Keratinocyte (primary cell): ENCODE measurements around the gene DCDC2B.

Experiments used
- EZH2 ChIP-seq: IDR thresholded peaks from one replicate; pipeline ENCODE4 v1.6.1; 2012; ENCODE audit warnings: inconsistent platforms, mild to moderate bottlenecking, low read length, moderate library complexity
- TF ChIP-seq, protein P1 (sequence below), 3 experiments: IDR thresholded peaks in 1 of 3; conservative IDR thresholded peaks in 1 of 3; optimal IDR thresholded peaks in 1 of 3; 2 replicates in 2 of 3; 3 replicates in 1 of 3; pipeline versions ENCODE3 to v1.5.1; 2011; ENCODE audit warnings: low read length in 3 of 3, mild to moderate bottlenecking in 3 of 3, moderate library complexity in 2 of 3, control low read depth in 1 of 3, inconsistent platforms in 1 of 3; ENCODE audit not compliant: insufficient read depth in 2 of 3; ENCODE audit errors: extremely low read depth in 1 of 3

DNA sequence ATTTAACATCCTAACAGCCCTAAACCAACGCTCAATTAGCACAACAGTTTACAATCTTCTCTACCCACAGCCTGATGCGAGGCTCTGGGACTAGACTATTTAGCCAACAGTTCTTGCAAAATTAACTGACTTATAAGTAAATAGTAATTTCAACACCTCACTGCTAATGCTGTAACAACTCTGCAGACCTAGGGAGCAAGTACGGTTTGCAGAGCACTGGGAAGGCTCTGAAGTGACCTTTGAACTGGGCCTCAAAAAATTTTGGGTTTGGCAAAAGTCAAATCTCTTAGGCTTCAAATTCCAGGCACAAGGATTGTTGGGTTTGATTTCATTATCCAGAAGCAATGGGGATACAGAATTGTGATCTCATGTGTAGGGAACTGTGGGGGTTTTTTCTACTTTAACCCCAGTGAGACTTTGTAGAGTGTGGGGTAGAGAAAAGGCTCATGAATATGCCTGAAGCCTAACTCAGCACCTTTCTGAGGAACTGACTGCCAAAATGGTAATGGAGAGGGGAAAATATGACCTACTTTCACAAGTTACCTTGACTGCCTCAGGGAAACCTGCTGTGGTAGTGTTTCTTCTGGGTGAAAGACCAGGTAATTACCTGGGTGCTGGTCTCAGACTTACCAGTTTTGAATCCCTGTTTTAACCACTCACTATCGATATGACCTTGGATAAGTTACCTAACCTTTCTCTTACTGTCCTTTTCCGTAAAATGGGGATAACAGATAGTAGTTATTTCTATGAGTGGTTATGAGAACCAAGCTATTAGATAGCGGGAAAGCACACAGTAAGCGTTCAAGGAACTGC, 30.3 kb upstream of the DCDC2B start:
- TF ChIP-seq, protein P1, sequence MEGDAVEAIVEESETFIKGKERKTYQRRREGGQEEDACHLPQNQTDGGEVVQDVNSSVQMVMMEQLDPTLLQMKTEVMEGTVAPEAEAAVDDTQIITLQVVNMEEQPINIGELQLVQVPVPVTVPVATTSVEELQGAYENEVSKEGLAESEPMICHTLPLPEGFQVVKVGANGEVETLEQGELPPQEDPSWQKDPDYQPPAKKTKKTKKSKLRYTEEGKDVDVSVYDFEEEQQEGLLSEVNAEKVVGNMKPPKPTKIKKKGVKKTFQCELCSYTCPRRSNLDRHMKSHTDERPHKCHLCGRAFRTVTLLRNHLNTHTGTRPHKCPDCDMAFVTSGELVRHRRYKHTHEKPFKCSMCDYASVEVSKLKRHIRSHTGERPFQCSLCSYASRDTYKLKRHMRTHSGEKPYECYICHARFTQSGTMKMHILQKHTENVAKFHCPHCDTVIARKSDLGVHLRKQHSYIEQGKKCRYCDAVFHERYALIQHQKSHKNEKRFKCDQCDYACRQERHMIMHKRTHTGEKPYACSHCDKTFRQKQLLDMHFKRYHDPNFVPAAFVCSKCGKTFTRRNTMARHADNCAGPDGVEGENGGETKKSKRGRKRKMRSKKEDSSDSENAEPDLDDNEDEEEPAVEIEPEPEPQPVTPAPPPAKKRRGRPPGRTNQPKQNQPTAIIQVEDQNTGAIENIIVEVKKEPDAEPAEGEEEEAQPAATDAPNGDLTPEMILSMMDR (optimal IDR thresholded peaks at IDR 0.05 in 1 of 3, IDR thresholded peaks at IDR 0.05 in 1 of 3, conservative IDR thresholded peaks at IDR 0.05 in 1 of 3; ENCODE audit: extremely low read depth in 1 of 3, insufficient read depth in 2 of 3, low read length in 3 of 3) = no peak
- no peak for TF ChIP-seq EZH2
